HG03159 (cell line): ENCODE measurements around the gene TATDN3.
"Not testable (repeated sequence)": the region's sequence is repeated elsewhere in the genome, so short reads cannot be mapped to it uniquely, and the experiment has no call there.

ENCODE experiments used
- ATAC-seq: cut with Tn5 transposase; IDR thresholded peaks from one replicate; pipeline ENCODE4 v1.9.1; 2021; ENCODE audit warnings: mild to moderate bottlenecking, moderate library complexity; ENCODE audit not compliant: unreplicated experiment

Gene TATDN3

DNA sequence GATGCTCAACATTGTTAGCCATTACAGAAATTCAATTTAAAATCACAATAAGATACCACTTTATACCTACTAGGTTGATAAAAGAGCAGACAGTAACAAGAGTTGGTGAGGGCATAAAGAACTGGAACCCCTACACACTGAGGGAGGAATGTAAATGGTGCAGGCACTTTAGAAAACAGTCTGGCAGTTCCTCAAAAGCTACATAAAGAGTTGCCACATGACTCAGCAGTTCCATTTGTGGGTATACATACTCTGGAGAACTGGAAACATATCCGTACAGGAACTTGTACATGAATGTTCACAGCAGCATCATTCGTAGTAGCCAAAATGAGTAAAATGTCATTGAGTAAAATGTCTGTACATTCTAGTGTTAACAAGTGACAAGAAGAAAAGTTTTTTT, 17.1 kb upstream of the TATDN3 start:
- ATAC-seq = no peak

GRCh38 chr1:212775241-212775640, 16.5 kb upstream of the TATDN3 start:
- ATAC-seq = no peak

- ATAC-seq = no peak
Observed at GRCh38 chr1:212777151-212777550, 14.5 kb upstream of the TATDN3 start.

GRCh38 chr1:212779086-212779485, 12.6 kb upstream of the TATDN3 start:
- ATAC-seq = not testable (repeated sequence)

DNA sequence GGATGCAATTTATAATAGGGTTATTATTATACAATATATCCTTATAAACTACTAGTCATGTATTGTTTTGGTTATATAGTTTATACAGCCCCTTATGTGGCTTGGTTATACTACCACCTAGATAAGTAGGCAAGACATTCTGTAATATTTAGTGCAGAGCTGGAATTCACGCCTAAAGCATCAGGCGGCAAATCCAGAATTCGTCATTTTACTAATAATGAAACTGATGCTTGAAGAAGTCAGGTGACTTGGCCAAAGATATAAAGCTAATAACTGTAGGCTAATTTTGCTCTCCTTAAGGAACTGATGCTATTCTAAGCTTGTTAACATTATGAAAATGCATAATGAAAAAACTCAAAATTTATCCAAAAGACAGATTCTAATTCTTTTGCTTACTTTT, 10.9 kb upstream of the TATDN3 start:
- no peak for ATAC-seq

DNA sequence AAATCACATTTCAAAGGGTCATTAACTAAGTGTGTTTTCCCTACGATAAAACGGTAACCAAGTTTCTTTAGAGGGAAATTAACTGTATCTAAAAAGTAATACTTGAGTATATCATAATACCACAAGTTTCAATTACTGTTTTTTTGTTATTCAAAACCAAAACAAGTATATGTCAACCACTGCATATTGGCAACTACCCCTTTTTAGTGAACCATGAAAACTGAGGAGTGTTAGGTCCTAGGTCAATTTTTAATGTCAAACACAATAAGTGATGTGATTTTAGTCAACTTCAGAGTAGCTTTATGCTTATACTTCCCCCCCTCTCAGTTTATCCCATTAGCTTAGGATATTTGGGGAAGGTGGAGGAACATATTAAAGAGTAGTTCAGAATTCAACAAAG, 10.5 kb upstream of the TATDN3 start:
- no peak for ATAC-seq

DNA sequence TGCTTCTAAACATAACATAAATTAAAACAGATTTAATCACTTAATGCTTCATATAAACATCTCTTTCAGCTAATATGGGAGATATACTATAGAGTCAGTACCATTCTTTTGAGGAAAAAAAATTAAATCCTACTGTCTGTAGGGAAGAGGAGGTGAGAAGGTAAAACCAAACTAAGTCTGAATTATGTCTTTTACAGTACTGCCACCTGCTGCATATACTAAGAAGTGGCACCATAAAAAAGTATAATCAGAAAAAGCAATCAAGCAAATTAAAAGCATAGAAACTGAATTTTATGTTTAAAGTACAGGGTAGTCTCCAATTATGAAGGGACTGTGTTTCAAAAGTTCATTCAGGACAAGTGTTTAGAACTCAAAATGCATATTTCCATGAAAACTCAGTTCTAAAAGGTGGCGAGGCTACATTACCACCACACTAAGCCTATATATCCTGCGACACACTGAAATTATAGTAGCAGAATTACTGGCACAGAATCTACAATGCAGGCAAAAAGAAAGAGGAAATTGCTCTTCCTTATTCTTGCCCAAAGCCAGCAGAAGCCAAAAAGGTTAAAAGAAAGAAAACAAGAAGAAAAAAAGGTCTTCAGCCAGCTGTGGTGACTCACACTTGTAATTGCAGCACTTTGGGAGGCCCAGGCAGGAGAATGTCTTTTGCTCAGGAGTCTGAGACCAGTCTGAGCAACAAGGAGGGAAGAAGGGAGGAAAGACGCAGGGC, 9.1 kb upstream of the TATDN3 start:
- no peak for ATAC-seq

DNA sequence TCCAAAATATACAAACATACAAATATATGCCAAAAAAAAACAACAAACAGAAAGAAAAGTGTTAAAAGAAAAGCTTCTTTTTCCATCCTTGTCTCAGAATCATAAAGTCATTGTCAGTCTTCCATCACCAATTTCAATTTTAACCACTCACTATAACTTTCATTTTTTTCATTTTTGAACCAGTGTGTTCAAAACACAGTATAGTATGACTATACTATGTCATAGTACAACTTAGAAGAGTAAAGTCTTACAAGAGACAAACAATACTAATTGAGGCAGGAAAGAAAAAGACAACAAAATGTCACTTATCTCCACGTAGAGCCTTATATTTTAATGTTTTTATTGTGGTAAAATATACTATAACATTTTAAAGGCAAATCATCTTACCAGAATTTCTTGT, 7.7 kb upstream of the TATDN3 start:
- ATAC-seq = no peak

DNA sequence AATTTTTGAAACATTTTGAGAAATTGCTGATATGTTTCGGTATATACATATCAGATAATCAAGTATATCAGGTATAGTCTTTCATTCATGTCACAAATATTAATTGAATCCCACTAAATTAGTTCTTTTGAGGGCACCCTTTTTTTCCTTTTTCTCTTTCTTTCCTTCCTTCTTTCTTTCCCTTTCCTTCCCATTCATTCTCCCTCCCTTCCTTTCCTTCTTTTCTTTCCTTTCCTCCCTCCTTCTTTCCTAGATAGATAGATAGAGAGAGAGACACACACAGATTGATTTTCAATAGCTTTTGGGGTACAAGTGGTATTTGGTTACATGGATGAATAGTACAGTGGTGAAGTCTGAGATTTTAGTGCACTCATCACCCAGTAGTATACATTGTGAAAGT, 5.8 kb upstream of the TATDN3 start:
- no peak for ATAC-seq

DNA sequence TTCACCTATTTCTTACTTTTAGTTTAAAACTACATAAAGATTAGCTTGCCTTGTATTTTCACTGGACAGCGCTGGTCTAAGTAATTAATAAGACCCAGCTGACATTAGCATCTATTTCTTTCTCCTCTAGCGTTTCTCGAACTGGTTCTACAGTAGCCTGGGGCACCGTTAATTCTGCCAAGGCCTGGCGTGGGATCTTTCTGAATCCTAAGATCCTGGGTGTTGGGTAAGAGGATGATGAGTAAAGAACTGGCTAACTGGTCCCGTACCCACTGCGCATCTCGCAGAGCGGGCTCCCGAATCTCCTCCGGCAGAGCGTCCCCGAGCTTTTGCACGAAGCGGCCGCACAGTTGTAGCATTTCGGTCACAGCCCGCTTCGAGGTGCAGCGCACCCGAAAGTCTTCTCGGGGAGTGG, 426 bp upstream of the TATDN3 start:
- peak; percentile 29 for ATAC-seq

GRCh38 chr1:212792396-212792908, 758 bp downstream of the TATDN3 start:
- ATAC-seq = no peak

DNA sequence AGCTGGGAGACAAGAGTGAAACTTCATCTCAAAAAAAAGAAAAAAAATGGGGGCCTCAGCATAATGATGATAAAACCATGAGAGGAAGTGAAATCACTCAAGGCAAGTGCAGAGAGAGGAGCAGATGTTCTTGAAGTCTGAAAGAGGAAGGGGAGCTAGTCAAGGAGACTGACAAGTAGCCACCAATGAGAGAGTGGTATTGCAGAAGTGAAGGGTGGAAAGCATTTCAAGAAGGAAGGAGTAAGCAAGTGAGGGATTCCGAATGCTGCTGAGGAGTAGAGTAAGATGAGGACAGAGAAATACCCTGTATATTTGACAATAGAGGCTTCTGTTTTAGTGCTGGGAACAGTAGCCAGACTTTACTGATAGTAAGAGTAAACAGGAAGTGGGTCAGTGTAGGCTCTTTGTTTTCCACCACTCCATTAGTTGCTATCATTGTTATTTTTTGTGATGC, 2.9 kb downstream of the TATDN3 start:
- peak; percentile 88 for ATAC-seq

DNA sequence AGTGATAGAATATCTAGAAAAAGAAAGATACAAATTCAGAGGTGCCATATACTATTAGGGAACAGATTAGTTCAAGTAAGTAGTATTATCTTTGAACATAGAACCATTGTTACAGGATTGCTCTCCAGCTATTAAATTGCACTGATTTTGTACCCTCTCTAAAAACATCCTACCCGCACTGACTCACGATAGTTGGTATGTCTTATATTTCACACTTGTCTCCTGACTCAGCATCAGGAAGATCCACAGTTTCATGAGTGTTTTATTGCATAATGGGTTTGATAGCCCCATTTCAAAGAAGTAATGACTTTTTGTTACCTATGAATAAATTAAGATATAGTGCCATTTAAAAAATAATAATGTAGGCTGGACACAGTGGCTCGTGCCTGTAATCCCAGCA, 6.0 kb downstream of the TATDN3 start:
- no peak for ATAC-seq

GRCh38 chr1:212805767-212806166, 14.1 kb downstream of the TATDN3 start:
- ATAC-seq = no peak

- ATAC-seq = no peak
Observed at GRCh38 chr1:212814537-212815334, 23.0 kb downstream of the TATDN3 start.

GRCh38 chr1:212816567-212817278, 25.0 kb downstream of the TATDN3 start:
- no peak for ATAC-seq

GRCh38 chr1:212819726-212820125, 28.0 kb downstream of the TATDN3 start:
- ATAC-seq = peak; percentile 63

DNA sequence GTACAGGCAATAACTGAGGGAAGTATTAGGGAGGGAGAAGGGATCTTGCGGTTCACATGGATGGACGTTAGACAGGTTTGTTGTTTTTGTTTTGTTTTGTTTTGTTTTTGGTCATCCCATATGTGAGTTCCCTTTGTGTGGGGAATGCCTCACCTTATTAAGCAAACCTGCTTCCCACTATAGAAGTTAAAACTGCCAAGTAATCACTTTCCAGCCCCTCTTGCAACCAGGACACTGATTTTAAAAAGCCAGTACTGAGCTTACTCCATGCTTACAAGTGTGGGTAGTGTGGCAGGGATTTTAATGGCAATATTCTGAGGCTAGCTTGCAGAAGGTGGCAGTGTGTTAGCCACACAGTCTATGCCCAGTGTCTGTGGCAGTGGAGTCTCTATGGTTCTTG, 29.3 kb downstream of the TATDN3 start:
- no peak for ATAC-seq

DNA sequence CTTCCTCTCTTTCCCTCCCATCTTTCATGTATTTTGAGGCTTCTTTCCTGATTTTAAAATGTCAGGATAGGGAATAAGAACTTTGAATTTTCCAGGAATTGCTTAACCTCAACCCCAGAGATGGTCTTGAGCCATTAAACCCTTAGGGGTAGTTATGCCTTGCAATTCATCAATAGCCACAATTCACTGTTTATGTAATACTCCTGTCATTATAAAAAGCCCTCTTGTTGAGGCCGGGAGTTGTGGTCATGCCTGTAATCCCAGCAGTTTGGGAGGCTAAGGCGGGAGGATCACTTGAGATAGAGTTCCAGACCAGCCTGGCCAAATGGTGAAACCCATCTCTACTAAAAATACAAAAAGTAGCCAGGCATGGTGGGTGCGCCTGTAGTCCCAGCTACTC, 31.3 kb downstream of the TATDN3 start:
- no peak for ATAC-seq

DNA sequence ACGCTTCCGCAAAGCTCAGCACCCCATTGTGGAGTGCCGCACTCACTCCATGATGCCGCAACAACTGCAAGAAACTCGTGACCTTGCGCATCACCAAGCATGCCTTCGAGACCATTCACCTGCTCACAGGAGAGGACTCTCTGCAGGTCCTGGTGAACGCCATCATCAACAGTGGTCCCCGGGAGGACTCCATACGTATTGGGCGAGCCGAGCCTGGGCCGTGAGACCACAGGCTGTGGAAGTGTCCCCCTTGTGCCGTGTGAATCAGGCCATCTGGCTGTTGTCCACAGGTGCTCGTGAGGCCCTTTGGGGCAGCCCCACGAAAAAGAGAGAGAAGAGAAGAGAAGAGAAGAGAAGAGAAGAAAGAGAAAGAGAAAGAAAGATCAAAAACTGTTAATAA, 32.5 kb downstream of the TATDN3 start:
- ATAC-seq = no peak

DNA sequence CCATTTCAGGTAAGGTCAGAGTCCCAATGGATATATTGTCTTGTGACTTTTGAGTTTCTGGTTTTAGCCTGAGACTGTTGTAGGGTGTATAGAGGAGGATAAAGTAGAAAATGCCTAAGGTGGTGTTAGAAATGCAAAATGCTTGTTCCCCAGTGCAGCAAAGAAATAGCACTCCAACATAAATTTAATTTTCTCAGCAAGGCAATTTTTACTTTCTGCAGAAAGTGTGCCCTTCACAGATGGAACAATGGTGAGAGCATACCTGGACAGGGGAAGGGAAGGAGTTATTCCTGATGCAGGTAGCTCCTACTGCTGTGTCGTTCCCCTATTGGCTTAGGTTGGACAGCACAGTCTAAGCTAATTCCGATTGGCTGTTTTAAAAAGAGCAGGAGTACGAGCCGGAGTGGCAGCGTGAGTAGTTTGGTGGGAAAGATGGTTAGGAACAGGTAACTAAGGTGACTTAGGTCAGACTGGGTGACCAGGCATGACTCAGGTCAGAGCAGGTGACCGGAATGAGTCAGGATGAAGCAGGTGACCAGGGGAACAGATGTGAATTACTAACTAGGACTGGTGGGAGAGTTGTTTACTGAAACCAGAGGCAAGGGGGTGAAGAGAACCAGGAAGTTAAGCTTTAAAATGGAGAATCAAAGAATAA, 34.2 kb downstream of the TATDN3 start:
- ATAC-seq = no peak
